ENCODE data around the gene ANKRD12.

ANKRD12 gene

DNA sequence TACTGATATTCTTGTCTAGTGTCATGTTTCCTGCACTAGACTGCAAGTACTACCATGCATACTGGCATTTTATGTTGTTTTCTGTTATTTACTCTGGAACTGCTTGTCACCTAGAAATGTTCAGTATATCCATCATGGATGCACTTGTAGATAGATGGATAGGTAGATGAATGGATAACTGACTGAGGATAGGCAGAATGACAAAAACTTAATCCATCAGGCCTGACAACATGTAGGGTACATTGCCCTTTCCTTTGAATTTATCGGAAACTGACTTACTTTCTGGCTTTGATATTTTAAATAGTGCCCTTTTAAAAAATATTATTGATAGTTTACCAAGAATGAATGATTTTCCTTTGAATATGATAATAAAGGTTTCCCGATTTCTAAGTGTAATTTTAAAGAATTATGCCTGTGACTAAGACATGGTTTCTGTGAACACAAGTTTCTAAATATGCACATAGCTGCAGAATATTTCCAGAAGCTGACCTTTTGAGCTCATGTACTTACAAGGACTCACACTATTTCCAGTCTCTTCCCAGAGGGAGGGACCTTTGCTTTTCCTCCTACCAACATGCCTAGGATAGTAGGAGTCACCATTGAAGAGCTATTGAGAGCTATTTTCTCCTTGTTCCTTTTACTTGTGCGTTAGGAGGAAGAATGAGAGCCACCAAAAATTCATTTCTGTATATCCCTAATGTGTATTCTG lies 81.3 kb downstream of the ANKRD12 start:
- Histone ChIP-seq H3F3A (ENCODE audit: control insufficient read depth, insufficient read depth) (no peaks in the 10 kb centered on the region), H3K4me2 (ENCODE audit: low read length) (no peak overlapping the region), H3K36me3 (ENCODE audit: control insufficient read depth, low read length) (peaks cover 47% of the 10 kb centered on the region), H3K9me2 (replicated peaks; ENCODE audit: control insufficient read depth, low read length) (no peaks in the 10 kb centered on the region), H3K9me3 (ENCODE audit: control insufficient read depth, insufficient read depth, low read length) (no peaks in the 10 kb centered on the region), H3K79me2 (ENCODE audit: control insufficient read depth, low read length) (no peaks in the 10 kb centered on the region), H4K20me1 (ENCODE audit: control insufficient read depth, insufficient read depth, low read depth, low read length) (no peaks in the 10 kb centered on the region), H3K27ac (ENCODE audit: low read depth, low read length) (no peak overlapping the region), H3K4me3 (ENCODE audit: low read length) (no peak overlapping the region), H3K4me1 (ENCODE audit: control insufficient read depth, low read length) (no peaks in the 10 kb centered on the region), H3K27me3 (ENCODE audit: control insufficient read depth, low read length) (no peaks in the 10 kb centered on the region)
- TF ChIP-seq, protein P1, sequence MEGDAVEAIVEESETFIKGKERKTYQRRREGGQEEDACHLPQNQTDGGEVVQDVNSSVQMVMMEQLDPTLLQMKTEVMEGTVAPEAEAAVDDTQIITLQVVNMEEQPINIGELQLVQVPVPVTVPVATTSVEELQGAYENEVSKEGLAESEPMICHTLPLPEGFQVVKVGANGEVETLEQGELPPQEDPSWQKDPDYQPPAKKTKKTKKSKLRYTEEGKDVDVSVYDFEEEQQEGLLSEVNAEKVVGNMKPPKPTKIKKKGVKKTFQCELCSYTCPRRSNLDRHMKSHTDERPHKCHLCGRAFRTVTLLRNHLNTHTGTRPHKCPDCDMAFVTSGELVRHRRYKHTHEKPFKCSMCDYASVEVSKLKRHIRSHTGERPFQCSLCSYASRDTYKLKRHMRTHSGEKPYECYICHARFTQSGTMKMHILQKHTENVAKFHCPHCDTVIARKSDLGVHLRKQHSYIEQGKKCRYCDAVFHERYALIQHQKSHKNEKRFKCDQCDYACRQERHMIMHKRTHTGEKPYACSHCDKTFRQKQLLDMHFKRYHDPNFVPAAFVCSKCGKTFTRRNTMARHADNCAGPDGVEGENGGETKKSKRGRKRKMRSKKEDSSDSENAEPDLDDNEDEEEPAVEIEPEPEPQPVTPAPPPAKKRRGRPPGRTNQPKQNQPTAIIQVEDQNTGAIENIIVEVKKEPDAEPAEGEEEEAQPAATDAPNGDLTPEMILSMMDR (IDR thresholded peaks at IDR 0.05; ENCODE audit: low read depth, low read length, poor library complexity, severe bottlenecking): no peak
- no peak for TF ChIP-seq EZH2phosphoT487 (IDR thresholded peaks at IDR 0.05; ENCODE audit: borderline replicate concordance, low read length)

DNA sequence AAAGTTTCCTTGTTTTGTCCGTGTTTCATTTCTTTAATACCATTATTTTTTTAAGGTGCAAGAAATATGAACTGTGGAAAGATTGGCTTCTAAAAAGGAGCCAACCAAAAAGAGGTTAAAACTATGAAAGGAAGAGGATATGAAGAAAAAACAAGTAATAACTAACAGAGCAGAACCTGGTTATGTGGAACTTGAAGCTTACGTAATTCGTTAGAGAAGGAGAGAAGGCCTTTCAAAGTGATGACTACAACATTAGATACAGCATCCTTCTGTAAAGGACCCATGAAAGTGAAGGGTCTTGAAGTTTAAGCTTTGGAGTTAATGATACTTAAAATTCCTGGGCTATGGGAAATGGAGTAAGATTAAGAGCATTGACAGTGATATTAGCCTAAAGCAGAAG lies 84.5 kb downstream of the ANKRD12 start:
- Histone ChIP-seq H3K79me2 (ENCODE audit: control insufficient read depth, low read length) (no peaks in the 10 kb centered on the region), H3K9me3 (ENCODE audit: control insufficient read depth, insufficient read depth, low read length) (no peaks in the 10 kb centered on the region), H4K20me1 (ENCODE audit: control insufficient read depth, insufficient read depth, low read depth, low read length) (no peaks in the 10 kb centered on the region), H3K9me2 (replicated peaks; ENCODE audit: control insufficient read depth, low read length) (no peaks in the 10 kb centered on the region), H3F3A (ENCODE audit: control insufficient read depth, insufficient read depth) (no peaks in the 10 kb centered on the region), H3K4me1 (ENCODE audit: control insufficient read depth, low read length) (no peaks in the 10 kb centered on the region), H3K36me3 (ENCODE audit: control insufficient read depth, low read length) (peaks cover 39% of the 10 kb centered on the region), H3K27me3 (ENCODE audit: control insufficient read depth, low read length) (no peaks in the 10 kb centered on the region), H3K27ac (ENCODE audit: low read depth, low read length) (no peak overlapping the region), H3K4me2 (ENCODE audit: low read length) (no peak overlapping the region), H3K4me3 (ENCODE audit: low read length) (no peak overlapping the region)
- TF ChIP-seq, protein P1 (IDR thresholded peaks at IDR 0.05; ENCODE audit: low read depth, low read length, poor library complexity, severe bottlenecking): no peak
- no peak for TF ChIP-seq EZH2phosphoT487 (IDR thresholded peaks at IDR 0.05; ENCODE audit: borderline replicate concordance, low read length)

- H3K9me2 ChIP-seq (replicated peaks; ENCODE audit: control insufficient read depth, low read length): no peaks in the 10 kb centered on the region
- no peaks in the 10 kb centered on the region for H3K79me2 ChIP-seq (ENCODE audit: control insufficient read depth, low read length)
- no peaks in the 10 kb centered on the region for H4K20me1 ChIP-seq (ENCODE audit: control insufficient read depth, insufficient read depth, low read depth, low read length)
- TF ChIP-seq, protein P1 (IDR thresholded peaks at IDR 0.05; ENCODE audit: low read depth, low read length, poor library complexity, severe bottlenecking): no peak
- no peak for TF ChIP-seq EZH2phosphoT487 (IDR thresholded peaks at IDR 0.05; ENCODE audit: borderline replicate concordance, low read length)
- H3K27ac ChIP-seq (ENCODE audit: low read depth, low read length): no peak overlapping the region
- H3K27me3 ChIP-seq (ENCODE audit: control insufficient read depth, low read length): no peaks in the 10 kb centered on the region
- no peaks in the 10 kb centered on the region for H3K4me1 ChIP-seq (ENCODE audit: control insufficient read depth, low read length)
- H3K4me2 ChIP-seq (ENCODE audit: low read length): no peak overlapping the region
- H3K9me3 ChIP-seq (ENCODE audit: control insufficient read depth, insufficient read depth, low read length): no peaks in the 10 kb centered on the region
- no peaks in the 10 kb centered on the region for H3F3A ChIP-seq (ENCODE audit: control insufficient read depth, insufficient read depth)
- H3K4me3 ChIP-seq (ENCODE audit: low read length): no peak overlapping the region
- peaks cover 34% of the 10 kb centered on the region for H3K36me3 ChIP-seq (ENCODE audit: control insufficient read depth, low read length)
Observed at GRCh38 chr18:9221661-9222060, 85.1 kb downstream of the ANKRD12 start.

Measured in DOHH2 (cell line).